ENCODE results near the gene IQCE.

IQCE gene

GRCh38 chr7:2631946-2632732 lies 73.4 kb downstream of the IQCE start, which contains the start of gene TTYH3:
TTYH3 (plus strand) TSS chr7:2631986; CDS start chr7:2632156, 170 bp downstream.
- no peak for DNase-seq (ENCODE audit: low read depth in 3 of 3, low spot score in 1 of 3)

GRCh38 chr7:2632733-2633537 lies 74.2 kb downstream of the IQCE start:
- peak in 1 of 3 donors; percentile 39 for DNase-seq (ENCODE audit: low read depth in 3 of 3, low spot score in 1 of 3)

GRCh38 chr7:2633538-2634266 lies 74.9 kb downstream of the IQCE start:
- DNase-seq (ENCODE audit: low read depth in 3 of 3, low spot score in 1 of 3): no peak

- DNase-seq (ENCODE audit: low read depth in 3 of 3, low spot score in 1 of 3): no peak
Measured at GRCh38 chr7:2634267-2635145, 75.7 kb downstream of the IQCE start.

- no peak for DNase-seq (ENCODE audit: low read depth in 3 of 3, low spot score in 1 of 3)
Measured at GRCh38 chr7:2635148-2635668, 76.4 kb downstream of the IQCE start.

GRCh38 chr7:2635810-2636701 lies 77.3 kb downstream of the IQCE start:
- DNase-seq (ENCODE audit: low read depth in 3 of 3, low spot score in 1 of 3): no peak

GRCh38 chr7:2637066-2637471 lies 78.3 kb downstream of the IQCE start:
- no peak for DNase-seq (ENCODE audit: low read depth in 3 of 3, low spot score in 1 of 3)

- no peak for DNase-seq (ENCODE audit: low read depth in 3 of 3, low spot score in 1 of 3)
Measured at GRCh38 chr7:2637505-2638223, 78.9 kb downstream of the IQCE start.

GRCh38 chr7:2638224-2638991 lies 79.6 kb downstream of the IQCE start:
- no peak for DNase-seq (ENCODE audit: low read depth in 3 of 3, low spot score in 1 of 3)

GRCh38 chr7:2639181-2639681 lies 80.5 kb downstream of the IQCE start:
- no peak for DNase-seq (ENCODE audit: low read depth in 3 of 3, low spot score in 1 of 3)

- no peak for DNase-seq (ENCODE audit: low read depth in 3 of 3, low spot score in 1 of 3)
Measured at GRCh38 chr7:2639695-2640481, 81.1 kb downstream of the IQCE start.

- DNase-seq (ENCODE audit: low read depth in 3 of 3, low spot score in 1 of 3): no peak
Measured at GRCh38 chr7:2640482-2640830, 81.7 kb downstream of the IQCE start.

GRCh38 chr7:2640846-2641316 lies 82.1 kb downstream of the IQCE start:
- no peak for DNase-seq (ENCODE audit: low read depth in 3 of 3, low spot score in 1 of 3)

- DNase-seq (ENCODE audit: low read depth in 3 of 3, low spot score in 1 of 3): no peak
Measured at GRCh38 chr7:2641406-2642393, 82.9 kb downstream of the IQCE start.

- DNase-seq (ENCODE audit: low read depth in 3 of 3, low spot score in 1 of 3): no peak
Measured at GRCh38 chr7:2643386-2644219, 84.8 kb downstream of the IQCE start.
